Stimulated activated CD8-positive, alpha-beta memory T cell treated with anti-CD3 and anti-CD28 coated beads, Interleukin-4, amount 100 ng/mL, for 4 hours (primary cell): Measurements from ENCODE around the gene TUB.

Experiments
- DNase-seq, 2 donors: peaks; one replicate each; pipeline ENCODE4 v3.0.0-alpha.2; 2020; ENCODE audit warnings: low read depth in 2 of 2, low spot score in 1 of 2

TUB gene

GRCh38 chr11:8091721-8092120, 10.7 kb downstream of the TUB start:
- DNase-seq = no peak

DNA sequence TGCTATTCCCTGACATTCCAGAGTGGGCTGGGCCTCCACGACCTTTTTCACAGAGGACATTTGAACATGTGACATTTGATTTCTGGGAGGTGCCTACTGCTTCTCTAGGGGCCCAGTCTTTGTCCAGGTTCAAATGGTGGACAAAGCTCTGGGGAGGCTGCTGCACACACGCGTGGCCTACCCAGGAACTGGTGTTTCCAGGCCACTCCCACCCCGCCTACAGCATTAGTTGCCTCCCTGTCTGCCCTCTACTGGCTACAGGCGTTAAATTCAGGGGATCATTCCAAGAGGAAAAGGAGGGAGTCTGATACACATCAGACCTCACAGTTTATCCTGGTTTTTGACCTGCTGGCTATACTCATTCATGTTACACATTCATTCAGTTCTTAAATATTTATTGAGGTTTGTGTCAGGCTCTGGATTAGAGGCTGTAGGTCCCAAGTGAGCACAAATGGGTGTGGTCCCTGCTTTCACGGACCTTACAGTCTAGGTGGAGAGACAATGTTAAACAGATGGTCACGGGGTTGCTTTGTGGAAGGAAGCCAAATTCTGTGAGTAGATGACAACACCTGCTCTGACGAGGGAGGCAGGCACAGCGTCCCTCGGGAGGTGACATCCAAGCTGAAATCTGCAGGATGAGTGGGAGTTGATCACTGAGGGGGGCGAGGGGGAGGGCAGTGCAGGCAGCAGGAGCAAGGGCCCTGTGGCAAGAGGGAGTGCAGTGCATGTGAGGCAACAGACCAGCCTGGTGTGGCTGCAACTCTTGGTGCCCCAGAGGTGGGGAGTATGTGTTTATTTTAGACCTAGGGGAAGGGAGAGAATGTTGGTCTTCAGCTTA, 11.8 kb downstream of the TUB start:
- no peak for DNase-seq

DNA sequence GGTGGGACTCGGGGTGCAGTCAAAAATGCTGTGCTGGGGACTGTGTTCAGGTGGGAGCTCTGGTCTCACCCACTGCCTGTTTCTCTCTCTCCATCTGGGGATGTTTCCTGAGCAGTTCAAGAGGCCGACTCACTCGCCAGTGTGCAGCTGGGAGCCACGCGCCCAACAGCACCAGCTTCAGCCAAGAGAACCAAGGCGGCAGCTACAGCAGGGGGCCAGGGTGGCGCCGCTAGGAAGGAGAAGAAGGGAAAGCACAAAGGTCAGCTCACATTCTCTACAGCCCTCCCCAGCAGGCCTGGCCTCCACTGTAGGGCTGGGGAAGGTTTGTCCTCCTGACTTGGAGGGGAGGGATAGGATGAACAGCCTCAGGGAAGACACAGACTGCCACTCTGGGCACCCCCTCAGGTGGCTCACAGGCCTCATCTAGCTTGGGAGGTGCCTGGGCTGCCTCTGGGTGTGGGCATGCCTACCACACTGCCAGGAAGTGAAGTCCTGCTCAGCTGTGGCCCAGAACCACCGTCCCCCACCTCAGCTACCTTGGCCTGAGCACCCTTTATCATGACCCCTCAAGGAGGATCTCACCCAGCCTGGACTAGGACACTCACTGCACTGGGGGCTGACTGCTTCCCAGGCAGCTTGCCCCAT, 13.0 kb downstream of the TUB start:
- DNase-seq = no peak

DNA sequence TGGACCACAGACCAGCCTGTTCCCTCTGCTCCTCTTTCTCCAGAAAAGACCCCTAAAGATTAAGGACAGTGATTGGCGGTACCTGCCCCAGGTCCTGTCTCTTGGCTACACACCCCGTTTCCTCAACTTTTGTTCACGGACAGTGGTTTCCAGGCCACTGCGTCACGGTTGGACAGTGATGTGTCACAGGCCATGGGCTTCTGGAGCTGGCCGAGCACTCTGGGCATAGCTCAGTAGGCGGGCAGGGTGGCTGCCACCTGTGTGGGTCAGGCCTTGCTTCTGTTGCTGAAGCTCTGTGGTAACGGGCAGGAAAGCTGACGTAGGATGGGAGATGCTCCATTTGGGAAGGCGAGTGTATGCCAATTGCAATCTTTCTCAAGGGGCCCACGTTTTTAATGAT, 13.6 kb downstream of the TUB start:
- DNase-seq = no peak

- DNase-seq = no peak
Measured at GRCh38 chr11:8095371-8095770, 14.4 kb downstream of the TUB start.

DNA sequence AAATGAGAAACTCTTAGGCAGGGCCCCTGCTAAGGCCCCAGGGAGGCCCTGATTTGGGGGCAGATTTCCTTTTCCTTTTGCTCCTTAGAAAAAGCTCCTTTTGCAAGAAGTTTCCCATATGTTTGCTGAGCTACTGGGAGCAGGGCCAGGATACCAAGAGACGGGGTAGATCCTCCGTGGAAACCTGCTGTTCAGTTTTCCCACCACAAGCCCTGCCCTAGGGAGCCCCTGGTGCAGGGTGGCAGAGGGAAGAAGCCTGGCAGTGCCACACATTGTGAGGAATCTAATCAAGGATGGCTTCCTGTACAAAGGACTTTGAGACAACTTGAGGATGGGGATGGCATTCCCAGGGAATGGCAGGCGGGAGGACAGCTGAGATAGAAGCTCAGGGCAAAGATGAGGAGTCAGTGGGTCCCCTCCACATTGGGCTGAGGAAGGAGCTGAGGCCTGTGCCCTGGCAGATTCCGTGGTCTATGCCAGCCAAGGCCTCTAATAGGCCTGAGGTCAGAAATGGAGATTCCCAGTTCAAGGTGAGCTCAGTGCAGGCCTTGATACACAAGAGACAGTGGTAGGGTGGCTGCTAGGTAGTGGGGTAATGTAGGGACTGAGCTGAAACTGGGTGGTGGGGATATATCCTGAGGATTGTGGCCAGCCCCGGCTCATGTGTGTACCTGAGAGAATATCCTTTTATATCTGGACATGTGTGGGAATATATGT, 15.0 kb downstream of the TUB start:
- no peak for DNase-seq

DNA sequence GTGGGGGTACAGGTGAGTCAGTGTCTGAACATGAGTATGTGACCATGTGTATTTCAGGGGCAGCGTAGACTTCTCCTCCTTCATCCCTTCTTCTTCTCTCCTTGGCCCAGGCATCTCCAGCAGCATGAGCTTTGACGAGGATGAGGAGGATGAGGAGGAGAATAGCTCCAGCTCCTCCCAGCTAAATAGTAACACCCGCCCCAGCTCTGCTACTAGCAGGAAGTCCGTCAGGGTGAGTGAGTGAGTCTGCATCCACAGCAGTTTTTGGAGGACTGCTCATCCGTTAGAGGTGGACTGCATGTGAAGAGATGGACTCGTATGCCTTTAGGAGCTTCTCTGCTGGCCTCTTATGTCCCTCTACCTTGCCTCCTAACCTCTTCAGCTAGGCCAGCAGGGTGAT, 15.6 kb downstream of the TUB start:
- no peak for DNase-seq

DNA sequence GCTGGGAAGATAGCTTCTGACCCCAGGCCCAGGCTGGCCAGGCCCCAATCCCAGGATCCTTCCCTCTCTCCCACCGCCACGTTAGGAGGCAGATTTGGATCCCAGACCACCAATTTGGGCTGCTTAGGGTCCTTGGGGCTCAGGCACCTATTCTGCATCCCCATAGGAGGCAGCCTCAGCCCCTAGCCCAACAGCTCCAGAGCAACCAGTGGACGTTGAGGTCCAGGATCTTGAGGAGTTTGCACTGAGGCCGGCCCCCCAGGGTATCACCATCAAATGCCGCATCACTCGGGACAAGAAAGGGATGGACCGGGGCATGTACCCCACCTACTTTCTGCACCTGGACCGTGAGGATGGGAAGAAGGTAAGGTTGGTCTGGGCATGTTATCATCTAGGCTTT, 16.1 kb downstream of the TUB start:
- DNase-seq = no peak

DNA sequence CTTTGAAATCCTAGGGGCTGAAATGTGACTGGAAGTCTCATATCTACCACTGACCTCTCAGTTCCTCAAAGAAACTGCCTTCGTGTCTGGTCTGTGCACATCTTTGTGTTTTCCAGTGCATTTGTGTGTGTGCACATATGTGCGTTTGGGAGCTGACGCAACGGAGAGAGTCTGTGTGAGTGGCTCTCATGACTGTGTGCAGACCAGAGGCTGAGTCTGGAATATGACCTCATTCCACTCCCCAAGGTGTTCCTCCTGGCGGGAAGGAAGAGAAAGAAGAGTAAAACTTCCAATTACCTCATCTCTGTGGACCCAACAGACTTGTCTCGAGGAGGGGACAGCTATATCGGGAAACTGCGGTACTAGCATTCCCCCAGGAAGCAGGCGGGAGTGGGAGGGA, 16.5 kb downstream of the TUB start:
- DNase-seq = no peak

- DNase-seq = no peak
Measured at GRCh38 chr11:8097926-8098325, 16.9 kb downstream of the TUB start.

- DNase-seq = no peak
Measured at GRCh38 chr11:8098361-8098760, 17.4 kb downstream of the TUB start.

GRCh38 chr11:8098879-8099278, 17.9 kb downstream of the TUB start:
- no peak for DNase-seq

GRCh38 chr11:8099291-8099899, 18.4 kb downstream of the TUB start:
- peak; percentile 21 to 66 for DNase-seq

DNA sequence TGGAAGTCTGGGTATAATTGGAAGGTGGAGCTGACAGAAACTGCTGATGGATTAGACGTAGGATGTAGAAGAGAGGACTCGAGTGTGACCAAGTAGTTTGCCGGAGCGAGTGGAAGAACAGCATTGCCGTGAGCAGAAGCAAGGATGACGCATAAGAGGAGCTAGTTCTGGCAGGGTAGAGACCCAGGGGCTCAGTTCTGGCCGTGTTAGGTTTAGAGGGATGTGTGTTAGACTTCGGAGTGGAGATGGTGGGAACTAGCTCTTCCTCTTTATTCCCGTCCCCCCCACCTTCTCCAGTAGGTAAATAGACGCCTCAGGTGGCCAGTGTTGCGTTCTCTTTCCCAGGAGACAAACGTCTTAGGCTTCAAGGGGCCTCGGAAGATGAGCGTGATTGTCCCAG, 19.1 kb downstream of the TUB start:
- no peak for DNase-seq

- no peak for DNase-seq
Measured at GRCh38 chr11:8100605-8101004, 19.6 kb downstream of the TUB start.

DNA sequence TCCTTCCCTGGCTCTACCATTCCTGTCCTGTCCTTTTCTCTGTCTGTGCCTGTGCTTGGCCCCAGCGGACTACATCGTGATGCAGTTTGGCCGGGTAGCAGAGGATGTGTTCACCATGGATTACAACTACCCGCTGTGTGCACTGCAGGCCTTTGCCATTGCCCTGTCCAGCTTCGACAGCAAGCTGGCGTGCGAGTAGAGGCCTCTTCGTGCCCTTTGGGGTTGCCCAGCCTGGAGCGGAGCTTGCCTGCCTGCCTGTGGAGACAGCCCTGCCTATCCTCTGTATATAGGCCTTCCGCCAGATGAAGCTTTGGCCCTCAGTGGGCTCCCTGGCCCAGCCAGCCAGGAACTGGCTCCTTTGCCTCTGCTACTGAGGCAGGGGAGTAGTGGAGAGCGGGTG, 20.4 kb downstream of the TUB start:
- DNase-seq = no peak

- no peak for DNase-seq
Measured at GRCh38 chr11:8102296-8102915, 21.4 kb downstream of the TUB start.

DNA sequence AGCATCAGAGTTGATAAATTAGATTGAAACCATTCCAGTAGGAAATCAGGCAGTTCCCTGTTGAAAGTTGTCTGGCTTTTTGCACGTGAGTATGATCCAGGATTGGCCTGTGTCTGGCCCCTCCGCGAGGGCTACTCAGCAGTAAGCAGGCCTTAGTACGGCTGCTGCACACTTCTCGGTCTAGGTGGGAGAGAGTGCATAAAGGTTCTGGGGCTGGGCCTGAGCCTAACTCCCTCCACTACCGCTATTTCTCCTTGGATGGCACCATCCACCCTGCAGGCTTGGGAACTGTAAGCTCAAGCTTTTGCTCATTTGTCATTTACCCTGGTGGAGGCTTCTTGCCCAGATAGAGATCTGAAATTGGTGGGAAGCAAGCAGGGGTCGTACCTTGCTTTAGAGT, 22.0 kb downstream of the TUB start:
- no peak for DNase-seq

- DNase-seq = no peak
Measured at GRCh38 chr11:8103909-8104308, 22.9 kb downstream of the TUB start.

- no peak for DNase-seq
Measured at GRCh38 chr11:8105133-8105532, 24.1 kb downstream of the TUB start.

DNA sequence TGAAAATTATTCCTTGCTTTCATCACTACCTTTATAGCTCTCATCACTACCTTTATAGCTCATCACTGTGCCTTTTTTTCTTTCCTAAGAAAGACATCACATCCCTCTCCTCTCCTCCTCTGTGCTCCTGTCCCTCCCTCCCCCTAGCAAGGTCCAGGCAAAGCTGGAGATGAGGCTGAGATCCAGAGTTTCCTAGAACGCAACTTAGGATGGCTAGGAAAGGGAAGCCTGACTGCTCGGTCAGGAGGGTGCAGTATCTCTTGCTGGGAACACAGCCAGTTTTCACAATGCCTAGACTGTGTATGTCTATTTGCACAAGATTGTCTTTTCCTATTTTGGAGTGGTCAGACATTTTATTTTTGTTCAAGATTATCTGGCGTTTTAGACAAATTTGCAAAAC, 24.7 kb downstream of the TUB start:
- no peak for DNase-seq
